GM21576 (cell line): ENCODE measurements around the gene CWC27.

Source experiments
- ATAC-seq: cut with Tn5 transposase; IDR thresholded peaks from one replicate; pipeline ENCODE4 v1.9.1; 2021; ENCODE audit warnings: mild to moderate bottlenecking, moderate library complexity; ENCODE audit not compliant: unreplicated experiment

Gene CWC27

GRCh38 chr5:65062469-65063083 lies 293.8 kb downstream of the CWC27 start:
- ATAC-seq: no peak

DNA sequence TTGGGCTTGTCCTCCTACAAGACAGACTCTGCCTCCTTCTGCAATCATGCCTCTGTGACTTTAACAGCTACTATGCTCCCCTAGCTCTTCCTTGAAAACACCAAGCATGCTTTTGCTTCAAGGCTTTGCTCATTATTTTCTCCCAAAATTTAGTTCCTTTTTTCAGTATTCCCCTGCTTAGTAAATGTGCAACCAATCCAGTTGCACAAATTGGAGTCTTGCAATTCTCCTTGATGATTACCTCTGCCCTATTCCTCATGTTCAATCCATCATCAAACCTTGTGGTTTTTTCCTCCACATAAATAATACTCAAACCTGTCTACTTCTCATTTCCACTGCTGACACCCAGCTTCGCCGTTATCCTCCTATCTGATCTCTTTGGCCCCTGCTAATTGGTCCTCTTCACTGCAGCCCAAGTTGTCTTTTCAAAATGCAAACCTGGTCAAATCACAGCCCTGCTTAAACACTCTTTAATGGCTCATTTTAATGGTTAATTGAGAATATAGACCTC lies 296.3 kb downstream of the CWC27 start:
- no peak for ATAC-seq

GRCh38 chr5:65066387-65067146 lies 297.8 kb downstream of the CWC27 start:
- peak; percentile 60 for ATAC-seq

DNA sequence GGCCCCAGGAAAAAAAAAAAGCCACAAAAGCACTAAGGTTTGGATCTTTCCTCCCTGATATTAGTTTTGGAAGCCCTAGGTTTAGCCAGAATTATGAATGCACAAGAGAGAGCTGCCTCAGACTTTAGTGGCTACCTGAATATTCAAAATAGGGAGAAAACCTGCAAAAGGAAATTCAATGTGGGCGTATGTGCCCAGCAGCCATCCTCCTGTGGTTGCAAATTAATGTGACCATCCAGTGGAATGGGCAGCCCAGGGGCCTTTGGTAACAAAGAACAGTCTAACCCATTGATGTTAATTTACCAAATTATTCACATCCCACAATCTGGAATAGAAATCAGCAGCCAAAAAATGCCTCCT lies 298.4 kb downstream of the CWC27 start:
- ATAC-seq: no peak
